NCI-H1105 treated with DMSO at 0.1 percent for 48 hours (cell line): ENCODE measurements around the gene PPP1R12A.
A peak's percentile ranks its signal among the peaks of the same experiment; 100 is the strongest.

Experiments used
- DNase-seq: peaks from one replicate; lab custom pipeline; 2025; lab: John Stamatoyannopoulos, UW

The PPP1R12A gene

GRCh38 chr12:79766705-79767464 is 168.0 kb downstream of the PPP1R12A start:
- DNase-seq, result no peak

GRCh38 chr12:79765157-79765556 is 169.7 kb downstream of the PPP1R12A start:
- no peak for DNase-seq

GRCh38 chr12:79764641-79765040 is 170.3 kb downstream of the PPP1R12A start:
- no peak for DNase-seq

- no peak for DNase-seq
Measured at GRCh38 chr12:79763766-79764452, 171.0 kb downstream of the PPP1R12A start.

GRCh38 chr12:79761341-79761740 is 173.6 kb downstream of the PPP1R12A start:
- DNase-seq, result no peak

- no peak for DNase-seq
Measured at GRCh38 chr12:79747274-79747673, 187.6 kb downstream of the PPP1R12A start.

GRCh38 chr12:79737875-79738718 is 196.8 kb downstream of the PPP1R12A start:
- DNase-seq, result peak; percentile 69

GRCh38 chr12:79732638-79733037 is 202.3 kb downstream of the PPP1R12A start:
- no peak for DNase-seq

GRCh38 chr12:79725987-79726386 is 208.9 kb downstream of the PPP1R12A start:
- DNase-seq, result no peak
